Measurements from ENCODE around the gene TMEM43.
"Not testable (repeated sequence)": the region's sequence is repeated elsewhere in the genome, so short reads cannot be mapped to it uniquely, and the experiment has no call there.

TMEM43 gene

GRCh38 chr3:14120921-14121448 is 3.9 kb upstream of the TMEM43 start:
- not testable (repeated sequence) for FAIRE-seq; DNase-seq (ENCODE audit: insufficient read length, low spot score)

- no peak for FAIRE-seq
Measured at GRCh38 chr3:14121859-14122258, 3.0 kb upstream of the TMEM43 start.

GRCh38 chr3:14122301-14122700 is 2.6 kb upstream of the TMEM43 start:
- DNase-seq (ENCODE audit: insufficient read length, low spot score) = no peak
- no peak for FAIRE-seq

More at GRCh38 chr3:14121859-14122258, 3.0 kb upstream of the TMEM43 start:
- no peak for DNase-seq (ENCODE audit: insufficient read length, low spot score)

DNA sequence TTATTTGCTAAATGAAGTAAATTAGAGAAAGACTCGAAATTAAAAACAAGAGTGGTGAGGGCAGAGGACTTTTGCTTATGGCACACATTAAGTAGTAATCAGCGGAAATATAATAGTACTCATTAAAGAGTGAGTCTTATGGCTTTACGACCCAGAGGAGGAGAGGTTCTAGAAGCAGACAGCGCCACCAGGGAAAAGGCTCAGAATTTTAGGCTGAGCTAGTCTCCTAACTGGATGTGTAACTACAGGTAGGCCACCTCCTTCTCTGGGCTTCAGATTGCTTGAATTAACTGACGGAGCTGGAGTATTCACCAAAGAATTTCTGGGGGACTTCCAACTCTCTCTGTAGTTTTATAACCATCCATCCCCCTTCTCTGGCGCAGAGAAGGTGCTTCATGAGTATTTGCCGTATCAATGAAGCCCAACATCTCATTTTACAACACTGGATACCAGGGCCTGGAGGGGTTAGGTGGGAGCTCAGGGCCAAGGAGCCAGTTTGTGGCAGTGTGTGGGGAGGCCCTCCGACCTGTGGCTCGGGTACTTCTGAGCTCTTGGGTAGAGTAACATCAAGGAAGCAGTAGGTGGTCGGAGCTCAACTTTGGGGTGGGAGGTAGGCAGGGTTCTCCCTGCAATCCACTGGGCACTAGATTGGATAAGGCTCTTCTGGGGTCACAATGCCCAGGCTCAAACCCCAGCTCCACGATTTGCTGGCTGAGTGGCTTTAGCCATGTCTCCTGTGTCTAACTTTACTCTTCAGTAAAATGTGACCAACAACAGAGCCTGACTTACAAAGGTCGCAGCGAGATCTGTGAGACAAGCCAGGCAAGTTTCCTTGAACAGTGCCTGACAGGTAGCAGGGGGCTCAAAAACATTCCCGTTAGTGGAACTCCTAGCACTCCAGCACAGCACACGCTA is 1.3 kb upstream of the TMEM43 start:
- DNase-seq (ENCODE audit: insufficient read length, low spot score) (no peak), FAIRE-seq (no peak)

- peak; percentile 83 for FAIRE-seq
- DNase-seq (ENCODE audit: insufficient read length, low spot score) = peak; percentile 67
Measured at GRCh38 chr3:14124223-14124614, 633 bp upstream of the TMEM43 start.

DNA sequence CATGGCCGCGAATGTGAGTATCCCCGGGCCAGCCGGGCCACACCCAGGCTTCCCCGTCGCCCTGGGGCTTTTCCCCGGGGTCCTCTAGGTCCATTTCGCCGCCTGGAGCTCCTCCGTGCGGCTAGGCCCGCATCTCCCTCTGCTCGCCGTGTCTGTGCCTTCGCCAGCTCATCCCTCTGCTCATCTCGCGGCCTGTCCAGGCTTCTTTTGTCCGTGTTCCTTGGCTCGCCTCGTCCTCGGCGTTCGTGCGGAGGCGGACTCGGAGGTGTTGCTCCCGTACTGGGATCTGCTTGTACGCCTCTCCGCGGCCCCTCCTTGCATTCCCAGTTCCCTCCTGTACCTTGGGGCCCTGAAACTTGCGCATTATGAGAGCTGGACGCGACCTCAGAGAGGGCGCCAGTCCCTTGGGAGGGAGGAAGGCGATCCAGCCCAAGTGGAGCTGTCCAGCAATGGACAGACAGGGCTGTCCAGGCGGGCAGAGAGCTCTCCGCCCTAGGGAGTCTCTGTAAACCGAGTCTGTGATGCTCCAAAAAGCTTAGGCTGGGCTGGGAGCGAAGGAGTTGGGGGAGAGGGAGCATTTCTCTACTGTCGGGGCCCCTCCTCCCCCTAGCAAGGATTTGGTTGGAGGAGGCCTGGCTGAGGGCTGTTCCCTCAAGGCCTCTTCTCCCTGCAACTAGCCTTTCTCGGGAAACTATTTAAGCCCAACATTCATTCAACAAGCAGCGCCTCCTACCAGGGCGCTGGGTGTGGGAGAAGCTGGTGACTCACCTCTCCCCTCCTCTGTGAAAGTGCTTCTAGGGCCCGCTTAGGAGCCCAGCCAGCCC is 553 bp downstream of the TMEM43 start:
- FAIRE-seq = no peak
- DNase-seq (ENCODE audit: insufficient read length, low spot score) = peak; percentile 33

DNA sequence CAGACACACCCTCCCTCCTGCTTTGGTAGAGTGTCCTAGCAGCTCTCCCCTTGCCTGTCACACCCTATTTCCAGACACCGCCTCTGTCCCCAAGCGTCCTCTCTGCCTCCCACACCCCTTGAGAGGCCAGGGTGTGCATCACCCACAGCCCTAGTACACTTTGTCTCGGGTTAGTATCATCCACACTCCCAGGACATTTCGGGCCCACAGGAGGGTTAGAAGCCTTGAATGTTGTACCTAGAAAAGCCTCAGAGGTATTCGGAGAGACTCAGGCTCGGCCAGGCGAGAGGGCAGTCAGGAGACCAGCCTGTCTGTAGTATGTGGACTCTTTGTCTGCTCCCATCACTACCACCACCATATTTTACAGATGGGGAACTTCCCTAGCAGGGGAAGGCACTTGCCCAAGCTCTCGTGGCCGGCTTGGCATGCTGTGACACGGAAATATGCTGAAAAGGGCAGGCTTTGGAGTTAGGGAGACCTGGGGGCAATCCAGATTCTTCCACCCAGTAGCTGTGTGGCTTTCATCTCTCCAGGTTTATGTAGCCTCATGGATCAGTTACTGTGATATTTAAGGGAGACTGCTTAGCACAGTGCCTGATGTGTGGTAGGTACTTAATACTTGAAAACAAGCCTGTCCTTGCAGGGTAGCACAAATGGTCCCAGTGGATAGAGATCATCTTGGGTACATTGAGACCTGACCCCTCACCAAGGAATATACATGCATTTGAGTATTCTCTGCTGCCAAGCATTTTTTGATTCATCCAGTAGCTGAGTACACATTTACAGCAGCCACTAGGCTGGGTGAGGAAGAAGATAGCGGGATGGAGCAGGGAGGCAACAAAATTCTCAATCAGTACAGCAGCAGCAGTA is 1.4 kb downstream of the TMEM43 start:
- DNase-seq (ENCODE audit: insufficient read length, low spot score) = no peak
- FAIRE-seq = no peak

GRCh38 chr3:14126887-14127505 is 2.1 kb downstream of the TMEM43 start:
- no peak for FAIRE-seq
- DNase-seq (ENCODE audit: insufficient read length, low spot score) = no peak

DNA sequence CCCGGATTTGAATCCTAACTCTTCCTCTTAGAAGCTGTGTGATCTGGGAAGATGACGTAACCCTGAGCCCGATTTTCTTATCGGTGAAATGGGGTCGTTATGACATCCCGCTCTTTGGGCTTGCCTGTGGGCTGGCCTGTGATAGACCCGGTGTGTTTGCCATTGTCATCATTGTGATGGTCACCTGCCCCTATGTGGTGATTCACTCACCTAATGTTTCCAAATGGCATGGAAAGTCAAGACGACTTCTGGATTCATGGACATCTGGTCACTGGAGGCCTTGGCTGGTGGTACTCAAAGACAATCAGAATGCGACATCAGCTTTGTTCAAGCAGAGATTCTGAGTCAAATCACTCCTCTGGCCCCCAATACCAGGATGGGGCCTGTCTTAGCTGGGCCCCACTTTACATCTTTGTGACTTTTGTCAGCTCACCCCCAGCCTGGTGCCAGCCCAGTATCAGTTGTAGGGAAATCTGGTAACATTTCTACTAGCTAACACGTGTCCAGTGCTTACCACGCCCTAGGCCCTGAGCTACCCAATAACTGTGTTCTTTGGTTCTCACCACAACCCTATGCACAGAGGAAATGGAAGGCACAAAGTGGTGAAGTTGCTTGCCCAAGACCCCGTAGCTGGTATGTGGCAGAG is 2.8 kb downstream of the TMEM43 start:
- FAIRE-seq = no peak
- DNase-seq (ENCODE audit: insufficient read length, low spot score) = no peak

- no peak for FAIRE-seq
Measured at GRCh38 chr3:14128724-14129123, 3.9 kb downstream of the TMEM43 start.

GRCh38 chr3:14129296-14129695 is 4.4 kb downstream of the TMEM43 start:
- FAIRE-seq (no peak), DNase-seq (ENCODE audit: insufficient read length, low spot score) (no peak)

More at GRCh38 chr3:14128724-14129123, 3.9 kb downstream of the TMEM43 start:
- DNase-seq (ENCODE audit: insufficient read length, low spot score) = no peak

GRCh38 chr3:14130230-14130629 is 5.4 kb downstream of the TMEM43 start:
- FAIRE-seq (no peak), DNase-seq (ENCODE audit: insufficient read length, low spot score) (no peak)

- FAIRE-seq = no peak
- no peak for DNase-seq (ENCODE audit: insufficient read length, low spot score)
Measured at GRCh38 chr3:14130707-14131106, 5.9 kb downstream of the TMEM43 start.

DNA sequence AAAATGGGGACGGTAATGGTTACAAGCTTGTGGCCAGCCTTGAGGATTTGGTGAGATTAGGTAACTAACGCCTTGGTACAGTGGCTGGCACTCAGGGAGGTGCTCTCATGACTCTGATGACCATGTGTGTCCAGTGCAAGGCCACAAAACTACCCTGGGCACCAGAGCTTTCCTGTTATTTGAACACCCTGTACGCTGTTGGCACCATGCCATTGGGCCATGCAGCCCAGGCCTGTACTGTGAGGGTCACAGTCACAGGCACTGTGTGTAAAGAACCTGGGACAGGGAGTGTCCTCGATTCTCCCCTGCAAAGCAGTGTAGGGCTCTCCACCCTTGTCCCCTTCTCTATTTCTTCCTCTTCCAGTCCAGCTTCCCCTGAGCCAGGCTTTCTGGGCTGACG is 6.3 kb downstream of the TMEM43 start:
- DNase-seq (ENCODE audit: insufficient read length, low spot score) = no peak
- no peak for FAIRE-seq

DNA sequence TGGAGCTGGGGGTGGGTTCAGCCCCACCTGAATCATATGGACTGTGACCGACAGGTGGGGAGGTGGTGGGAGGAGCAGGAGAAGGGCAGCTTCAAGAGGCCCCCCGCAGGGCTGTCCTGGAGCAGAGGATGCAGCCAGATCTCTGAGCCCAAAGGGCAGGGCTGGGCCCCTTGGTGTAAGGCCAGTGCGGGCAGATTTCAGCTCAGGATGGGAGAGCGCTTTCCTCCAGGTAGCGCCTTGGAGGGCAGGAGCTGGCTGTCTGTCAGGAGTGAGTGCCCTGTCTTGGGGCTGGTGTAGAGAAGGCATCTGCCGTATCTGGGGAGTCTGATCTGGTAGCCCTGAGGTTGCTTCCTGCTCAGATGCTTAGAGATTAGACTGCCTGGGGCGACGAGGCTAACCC is 7.3 kb downstream of the TMEM43 start:
- FAIRE-seq (no peak), DNase-seq (ENCODE audit: insufficient read length, low spot score) (no peak)

GRCh38 chr3:14132689-14133088 is 7.8 kb downstream of the TMEM43 start:
- DNase-seq (ENCODE audit: insufficient read length, low spot score) = no peak

GRCh38 chr3:14133188-14133800 is 8.4 kb downstream of the TMEM43 start:
- FAIRE-seq (no peak), DNase-seq (ENCODE audit: insufficient read length, low spot score) (no peak)

More at GRCh38 chr3:14132689-14133088, 7.8 kb downstream of the TMEM43 start:
- no peak for FAIRE-seq

GRCh38 chr3:14133876-14134275 is 9.0 kb downstream of the TMEM43 start:
- FAIRE-seq (no peak), DNase-seq (ENCODE audit: insufficient read length, low spot score) (no peak)

DNA sequence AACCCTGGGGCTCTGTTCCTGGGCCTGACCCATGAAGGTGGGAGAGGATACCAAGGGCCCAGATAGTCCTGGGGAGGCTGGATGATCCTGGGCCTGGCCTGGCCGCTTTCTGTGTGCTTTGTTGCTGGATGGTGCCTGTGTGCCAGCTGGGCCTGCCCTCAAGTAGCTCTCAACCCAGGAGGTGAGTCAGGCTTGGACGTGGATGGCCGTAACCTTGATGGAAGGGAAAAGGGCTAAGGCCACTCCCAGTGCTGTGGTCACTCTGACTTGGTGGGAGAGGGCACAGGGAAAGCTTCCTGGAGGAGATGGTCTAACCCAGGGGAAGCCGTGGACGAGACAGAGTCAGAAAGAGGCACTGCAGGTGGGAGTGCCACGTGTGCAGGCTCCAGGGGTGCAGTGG is 9.4 kb downstream of the TMEM43 start:
- FAIRE-seq (no peak), DNase-seq (ENCODE audit: insufficient read length, low spot score) (no peak)

Measured in GM19239 (cell line).